ENCODE measurements around the gene LAYN.

The LAYN gene

DNA sequence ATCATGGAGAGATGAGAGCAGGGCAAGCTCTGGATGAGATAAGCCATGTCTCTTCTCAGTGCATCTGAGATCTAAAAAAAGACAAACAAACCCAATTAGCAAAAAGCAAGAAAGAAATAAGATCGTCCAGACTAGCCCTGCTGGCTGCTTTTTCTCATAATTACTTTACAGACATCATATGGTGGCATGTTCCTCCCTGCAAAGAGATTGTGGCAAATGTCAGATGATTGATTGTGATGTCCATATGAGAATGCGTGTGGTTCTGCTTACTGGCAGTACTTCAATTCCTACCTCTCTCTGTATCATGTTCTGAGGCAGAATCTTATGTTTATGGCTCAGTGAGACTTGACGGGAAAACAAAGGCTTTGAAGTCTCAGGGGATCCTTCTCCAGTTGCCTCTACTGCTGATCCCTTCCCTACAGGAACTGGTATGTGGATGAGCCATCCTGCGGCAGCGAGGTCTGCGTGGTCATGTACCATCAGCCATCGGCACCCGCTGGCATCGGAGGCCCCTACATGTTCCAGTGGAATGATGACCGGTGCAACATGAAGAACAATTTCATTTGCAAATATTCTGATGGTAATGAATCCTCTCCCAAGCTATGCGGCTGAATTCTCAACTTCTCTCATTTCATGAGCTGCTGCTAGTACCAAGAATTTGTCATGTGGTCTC lies 8.8 kb downstream of the LAYN start:
- TF ChIP-seq CTCF (conservative IDR thresholded peaks at IDR 0.05; ENCODE audit: low read depth, low read length) = no peak
- Histone ChIP-seq H3K27me3 (ENCODE audit: insufficient read depth, low read depth) (no peaks in the 10 kb centered on the region), H3K9ac (no peak overlapping the region), H3K36me3 (ENCODE audit: insufficient read depth) (no peaks in the 10 kb centered on the region), H3K27ac (no peak overlapping the region), H3K4me2 (no peak overlapping the region), H3K4me1 (ENCODE audit: low read depth, poor library complexity, severe bottlenecking) (no peaks in the 10 kb centered on the region), H3K4me3 (IDR thresholded peaks at IDR 0.05; ENCODE audit: insufficient read depth, low read depth, low read length) (no peak overlapping the region), H2AFZ (ENCODE audit: low read depth) (no peak overlapping the region), H4K20me1 (ENCODE audit: insufficient read depth) (no peaks in the 10 kb centered on the region), H3K79me2 (ENCODE audit: insufficient read depth, low read depth) (no peaks in the 10 kb centered on the region)

DNA sequence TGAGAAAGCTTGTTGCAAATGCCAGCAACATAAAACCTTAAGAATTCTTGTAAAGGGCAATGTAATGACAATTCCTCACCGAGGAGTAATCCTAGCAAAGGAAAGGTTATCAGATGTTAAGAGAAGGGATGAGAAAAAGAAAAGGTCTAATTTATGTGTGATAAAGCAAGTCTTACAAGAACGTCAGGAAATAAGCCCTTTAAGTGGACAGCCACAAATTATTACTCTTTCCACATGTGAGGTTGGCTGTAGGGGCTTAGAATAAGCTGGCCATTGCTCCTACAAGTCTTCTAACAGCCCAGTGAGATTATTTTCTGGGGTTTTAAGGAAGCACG lies 9.3 kb downstream of the LAYN start:
- no peak overlapping the region for H2AFZ ChIP-seq (ENCODE audit: low read depth)
- no peaks in the 10 kb centered on the region for H4K20me1 ChIP-seq (ENCODE audit: insufficient read depth)
- H3K79me2 ChIP-seq (ENCODE audit: insufficient read depth, low read depth) = no peaks in the 10 kb centered on the region
- no peaks in the 10 kb centered on the region for H3K36me3 ChIP-seq (ENCODE audit: insufficient read depth)
- H3K27me3 ChIP-seq (ENCODE audit: insufficient read depth, low read depth) = no peaks in the 10 kb centered on the region
- no peak overlapping the region for H3K4me2 ChIP-seq
- TF ChIP-seq CTCF (conservative IDR thresholded peaks at IDR 0.05; ENCODE audit: low read depth, low read length) = no peak
- H3K27ac ChIP-seq = no peak overlapping the region
- no peaks in the 10 kb centered on the region for H3K4me1 ChIP-seq (ENCODE audit: low read depth, poor library complexity, severe bottlenecking)
- H3K9ac ChIP-seq = no peak overlapping the region
- no peak overlapping the region for H3K4me3 ChIP-seq (IDR thresholded peaks at IDR 0.05; ENCODE audit: insufficient read depth, low read depth, low read length)

DNA sequence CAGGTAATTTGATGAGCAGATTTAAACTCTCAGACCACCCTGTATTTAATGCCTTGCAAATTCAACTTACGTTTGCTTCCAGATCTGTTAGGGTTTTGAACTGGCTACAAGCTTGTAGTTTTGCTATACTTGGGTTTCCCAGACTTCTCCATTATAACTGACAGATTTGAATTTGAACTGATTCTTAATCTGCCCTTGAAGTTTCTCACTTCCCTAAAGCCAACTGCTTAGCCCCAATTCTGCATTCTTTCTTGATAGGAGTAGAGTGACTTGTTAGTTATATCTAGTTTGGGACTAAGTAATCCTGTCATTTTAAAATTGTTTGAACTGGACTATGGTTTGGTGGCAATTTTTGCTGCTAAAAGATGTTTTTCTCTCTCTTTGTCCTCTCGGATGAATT lies 9.7 kb downstream of the LAYN start:
- no peaks in the 10 kb centered on the region for H3K27me3 ChIP-seq (ENCODE audit: insufficient read depth, low read depth)
- no peak overlapping the region for H3K4me2 ChIP-seq
- H2AFZ ChIP-seq (ENCODE audit: low read depth) = no peak overlapping the region
- H3K4me1 ChIP-seq (ENCODE audit: low read depth, poor library complexity, severe bottlenecking) = peaks cover 1% of the 10 kb centered on the region
- H4K20me1 ChIP-seq (ENCODE audit: insufficient read depth) = no peaks in the 10 kb centered on the region
- H3K9ac ChIP-seq = no peak overlapping the region
- no peak overlapping the region for H3K4me3 ChIP-seq (IDR thresholded peaks at IDR 0.05; ENCODE audit: insufficient read depth, low read depth, low read length)
- no peak overlapping the region for H3K27ac ChIP-seq
- TF ChIP-seq CTCF (conservative IDR thresholded peaks at IDR 0.05; ENCODE audit: low read depth, low read length) = no peak
- H3K79me2 ChIP-seq (ENCODE audit: insufficient read depth, low read depth) = no peaks in the 10 kb centered on the region
- no peaks in the 10 kb centered on the region for H3K36me3 ChIP-seq (ENCODE audit: insufficient read depth)

GRCh38 chr11:111554532-111554931 lies 14.0 kb downstream of the LAYN start:
- Histone ChIP-seq H3K4me3 (IDR thresholded peaks at IDR 0.05; ENCODE audit: insufficient read depth, low read depth, low read length) (no peak overlapping the region), H3K27me3 (ENCODE audit: insufficient read depth, low read depth) (no peaks in the 10 kb centered on the region), H3K27ac (no peak overlapping the region), H3K9ac (no peak overlapping the region), H4K20me1 (ENCODE audit: insufficient read depth) (no peaks in the 10 kb centered on the region), H3K36me3 (ENCODE audit: insufficient read depth) (no peaks in the 10 kb centered on the region), H3K4me1 (ENCODE audit: low read depth, poor library complexity, severe bottlenecking) (peaks cover 17% of the 10 kb centered on the region), H2AFZ (ENCODE audit: low read depth) (no peak overlapping the region), H3K79me2 (ENCODE audit: insufficient read depth, low read depth) (no peaks in the 10 kb centered on the region), H3K4me2 (no peak overlapping the region)
- no peak for TF ChIP-seq CTCF (conservative IDR thresholded peaks at IDR 0.05; ENCODE audit: low read depth, low read length)

All from KMS-11 (cell line).